Neuronal stem cell (in vitro differentiated cells): Measurements from ENCODE around the gene DOLK.

Experiments
- DNase-seq: peaks from one replicate; pipeline ENCODE4 v3.0.0-alpha.2; 2013; ENCODE audit warnings: low spot score
- H2AFZ ChIP-seq: one replicate; pipeline ENCODE4 v1.6.1; 2013; ENCODE audit warnings: mild to moderate bottlenecking, low read length, inconsistent platforms
- H2AK5ac ChIP-seq: 2 replicates; pipeline ENCODE4 v1.6.1; 2013; ENCODE audit warnings: low read depth, mild to moderate bottlenecking, inconsistent platforms, low read length, moderate library complexity, mixed read lengths
- H2BK120ac ChIP-seq: 2 replicates; pipeline ENCODE4 v1.6.1; 2013; ENCODE audit warnings: low read depth, mild to moderate bottlenecking, inconsistent platforms, low read length, moderate library complexity, mixed read lengths
- H2BK12ac ChIP-seq: one replicate; pipeline ENCODE4 v1.6.1; 2013; ENCODE audit warnings: low read length, inconsistent platforms
- H2BK15ac ChIP-seq: 2 replicates; pipeline ENCODE4 v1.6.1; 2013; ENCODE audit warnings: mild to moderate bottlenecking, low read length, inconsistent platforms, mixed read lengths
- H2BK5ac ChIP-seq: one replicate; pipeline ENCODE4 v1.6.1; 2013; ENCODE audit warnings: inconsistent platforms, mild to moderate bottlenecking, low read length, moderate library complexity
- H3K14ac ChIP-seq: one replicate; pipeline ENCODE4 v1.6.1; 2013; ENCODE audit warnings: low read length, inconsistent platforms
- H3K18ac ChIP-seq: 2 replicates; pipeline ENCODE4 v1.6.1; 2013; ENCODE audit warnings: low read length, inconsistent platforms
- H3K23ac ChIP-seq: 2 replicates; pipeline ENCODE4 v1.6.1; 2013; ENCODE audit warnings: low read depth, mild to moderate bottlenecking, mixed read lengths, low read length, inconsistent platforms; ENCODE audit not compliant: poor library complexity
- H3K27ac ChIP-seq: replicated peaks from 3 replicates; pipeline ENCODE4 v1.5.1; 2013; ENCODE audit warnings: low read length, inconsistent platforms
- H3K27me3 ChIP-seq, 3 experiments: 2 replicates each; pipeline ENCODE4 v1.6.1; 2013; ENCODE audit warnings: low read length in 3 of 3, mild to moderate bottlenecking in 2 of 3, inconsistent platforms in 1 of 3, low read depth in 1 of 3, mixed read lengths in 1 of 3, moderate library complexity in 1 of 3; ENCODE audit not compliant: control insufficient read depth in 3 of 3, insufficient read depth in 3 of 3
- H3K36me3 ChIP-seq, 2 donors: replicated peaks in 1 of 2; 2 replicates each; pipeline ENCODE4 v1.6.1; 2013; ENCODE audit warnings: low read length in 2 of 2; ENCODE audit not compliant: control insufficient read depth in 2 of 2, insufficient read depth in 2 of 2
- H3K4ac ChIP-seq: 2 replicates; pipeline ENCODE4 v1.6.1; 2013; ENCODE audit warnings: inconsistent platforms, mild to moderate bottlenecking, low read length, moderate library complexity
- H3K4me1 ChIP-seq, 2 donors: 1 replicate in 1 of 2; 2 replicates in 1 of 2; pipeline ENCODE4 v1.6.1; 2013; ENCODE audit warnings: low read length in 2 of 2, low read depth in 1 of 2; ENCODE audit not compliant: control insufficient read depth in 2 of 2, insufficient read depth in 1 of 2
- H3K4me2 ChIP-seq: one replicate; pipeline ENCODE4 v1.6.1; 2013; ENCODE audit warnings: mild to moderate bottlenecking, low read length, inconsistent platforms; ENCODE audit not compliant: insufficient read depth, poor library complexity, severe bottlenecking
- H3K4me3 ChIP-seq, 2 donors: 2 replicates each; pipeline ENCODE4 v1.5.1; 2013; ENCODE audit warnings: low read length in 2 of 2, mild to moderate bottlenecking in 2 of 2, inconsistent platforms in 1 of 2, moderate library complexity in 1 of 2
- H3K79me1 ChIP-seq: one replicate; pipeline ENCODE4 v1.6.1; 2013; ENCODE audit warnings: low read depth, mild to moderate bottlenecking, inconsistent platforms, low read length, moderate library complexity
- H3K9ac ChIP-seq: one replicate; pipeline ENCODE4 v1.6.1; 2013; ENCODE audit warnings: mild to moderate bottlenecking, low read depth, low read length, inconsistent platforms; ENCODE audit not compliant: poor library complexity
- H3K9me3 ChIP-seq, 2 donors: replicated peaks in 1 of 2; 2 replicates each; pipeline versions ENCODE3 to v1.6.1; 2013; ENCODE audit warnings: low read length in 2 of 2, mild to moderate bottlenecking in 2 of 2, inconsistent platforms in 1 of 2, low read depth in 1 of 2, mixed read lengths in 1 of 2, moderate library complexity in 1 of 2; ENCODE audit not compliant: control insufficient read depth in 2 of 2, insufficient read depth in 1 of 2
- H4K8ac ChIP-seq: one replicate; pipeline ENCODE4 v1.6.1; 2013; ENCODE audit warnings: low read depth, mild to moderate bottlenecking, inconsistent platforms, low read length, moderate library complexity
- H4K91ac ChIP-seq: one replicate; pipeline ENCODE4 v1.6.1; 2013; ENCODE audit warnings: low read length, low read depth, mild to moderate bottlenecking, inconsistent platforms; ENCODE audit not compliant: poor library complexity
- WGBS, 2 donors: extraction: QIAGEN DNeasy Blood & Tissue Kit; methylation state at CpG; one replicate each; pipeline ENCODE4 v1.1.7; 2013; ENCODE audit warnings: missing lambda C conversion rate in 2 of 2, mixed read lengths in 1 of 2; ENCODE audit not compliant: insufficient read length in 2 of 2, insufficient replicate concordance in 1 of 2; ENCODE audit errors: extremely low coverage in 2 of 2; 5-methylcytosine and 5-hydroxymethylcytosine counted together

The DOLK gene

DNA sequence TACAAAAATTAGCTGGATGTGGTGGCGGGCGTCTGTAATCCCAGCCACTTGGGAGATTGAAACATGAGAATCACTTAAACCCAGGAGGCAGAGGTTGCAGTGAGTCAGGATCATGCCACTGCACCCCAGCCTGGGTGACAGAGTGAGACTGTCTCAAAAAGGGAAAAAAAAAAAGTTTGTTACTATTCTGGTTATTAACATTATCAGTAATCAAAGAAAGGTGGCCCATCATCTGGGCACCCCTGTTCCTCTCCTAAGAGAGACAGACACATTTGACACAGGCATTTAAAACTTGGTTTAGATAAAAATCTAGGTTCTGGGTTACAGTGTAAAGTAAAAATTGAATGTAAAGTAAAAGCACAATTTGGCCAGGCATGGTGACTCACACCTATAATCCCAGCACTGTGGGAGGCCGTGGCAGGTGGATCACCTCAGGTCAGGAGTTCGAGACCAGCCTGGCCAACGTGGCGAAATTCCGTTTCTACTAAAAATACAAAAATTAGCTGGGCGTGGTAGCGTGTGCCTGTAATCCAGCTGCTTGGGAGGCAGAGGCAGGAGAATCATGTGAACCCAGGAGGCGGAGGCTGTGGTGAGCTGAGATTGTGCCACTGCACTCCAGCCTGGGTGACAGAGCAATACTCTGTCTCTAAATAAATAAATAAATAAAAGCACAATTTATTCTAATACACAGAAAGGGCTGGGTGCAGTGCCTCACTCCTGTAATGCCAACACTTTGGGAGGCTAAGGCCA, 43.4 kb downstream of the DOLK start:
- no peak overlapping the region for H3K4ac ChIP-seq
- no peak for DNase-seq
- H2BK12ac ChIP-seq, result no peak overlapping the region
- H2BK120ac ChIP-seq, result no peak overlapping the region
- H3K79me1 ChIP-seq, result peaks cover 5% of the 10 kb centered on the region
- no peak overlapping the region for H3K27ac ChIP-seq
- no peak overlapping the region for H4K91ac ChIP-seq
- no peaks in the 10 kb centered on the region for H3K27me3 ChIP-seq
- peaks cover 0 to 3% of the 10 kb centered on the region in 2 donors for H3K9me3 ChIP-seq
- no peak overlapping the region for H2BK15ac ChIP-seq
- H2AK5ac ChIP-seq, result no peak overlapping the region
- no peak overlapping the region for H3K23ac ChIP-seq
- H3K18ac ChIP-seq, result no peak overlapping the region
- no peak overlapping the region for H2AFZ ChIP-seq
- WGBS, 2 donors, result no CpG with 5 or more reads among the region's 10 CpGs
- H3K4me1 ChIP-seq, result no peaks in the 10 kb centered on the region
- no peak overlapping the region for H3K4me3 ChIP-seq
- no peak overlapping the region for H4K8ac ChIP-seq
- no peak overlapping the region for H2BK5ac ChIP-seq
- H3K4me2 ChIP-seq, result no peak overlapping the region
- H3K14ac ChIP-seq, result no peak overlapping the region
- peaks cover 20 to 44% of the 10 kb centered on the region in 2 donors for H3K36me3 ChIP-seq
- H3K9ac ChIP-seq, result no peak overlapping the region

DNA sequence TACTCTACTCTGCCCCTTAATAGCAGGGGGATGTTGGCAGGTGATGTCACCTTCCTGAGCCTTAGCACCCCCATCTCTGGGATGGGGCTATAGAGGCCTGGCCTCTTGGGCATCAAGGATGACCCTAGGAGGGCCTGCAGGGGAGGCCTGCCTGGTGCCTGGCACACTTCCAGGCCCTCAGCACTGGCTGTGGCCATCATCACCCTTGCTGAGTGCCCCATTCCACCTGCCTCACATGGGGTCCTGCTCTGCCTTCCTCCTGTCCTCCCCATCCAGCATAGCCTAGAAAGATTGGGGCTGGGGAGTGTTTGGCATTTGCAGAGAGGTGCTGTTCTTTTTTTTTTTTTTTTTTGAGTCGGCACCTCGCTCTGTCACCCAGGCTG, 44.3 kb downstream of the DOLK start:
- no peak overlapping the region for H2AK5ac ChIP-seq
- H3K79me1 ChIP-seq, result peaks cover 5% of the 10 kb centered on the region
- no peak overlapping the region for H2BK120ac ChIP-seq
- no CpG with 5 or more reads among the region's 2 CpGs for WGBS, 2 donors
- H3K18ac ChIP-seq, result no peak overlapping the region
- H2BK5ac ChIP-seq, result peak overlapping the region; percentile 24
- H3K36me3 ChIP-seq, result peaks cover 14 to 44% of the 10 kb centered on the region in 2 donors
- no peak overlapping the region for H3K14ac ChIP-seq
- H3K4ac ChIP-seq, result no peak overlapping the region
- H3K4me3 ChIP-seq, result no peak overlapping the region
- H3K23ac ChIP-seq, result no peak overlapping the region
- no peak overlapping the region for H3K4me2 ChIP-seq
- H3K27me3 ChIP-seq, result no peaks in the 10 kb centered on the region
- H3K4me1 ChIP-seq, result no peaks in the 10 kb centered on the region
- no peak overlapping the region for H3K27ac ChIP-seq
- H2BK12ac ChIP-seq, result no peak overlapping the region
- H3K9ac ChIP-seq, result no peak overlapping the region
- no peak overlapping the region for H2BK15ac ChIP-seq
- no peak for DNase-seq
- no peak overlapping the region for H2AFZ ChIP-seq
- H4K91ac ChIP-seq, result no peak overlapping the region
- H3K9me3 ChIP-seq, result no peaks in the 10 kb centered on the region
- H4K8ac ChIP-seq, result no peak overlapping the region

DNA sequence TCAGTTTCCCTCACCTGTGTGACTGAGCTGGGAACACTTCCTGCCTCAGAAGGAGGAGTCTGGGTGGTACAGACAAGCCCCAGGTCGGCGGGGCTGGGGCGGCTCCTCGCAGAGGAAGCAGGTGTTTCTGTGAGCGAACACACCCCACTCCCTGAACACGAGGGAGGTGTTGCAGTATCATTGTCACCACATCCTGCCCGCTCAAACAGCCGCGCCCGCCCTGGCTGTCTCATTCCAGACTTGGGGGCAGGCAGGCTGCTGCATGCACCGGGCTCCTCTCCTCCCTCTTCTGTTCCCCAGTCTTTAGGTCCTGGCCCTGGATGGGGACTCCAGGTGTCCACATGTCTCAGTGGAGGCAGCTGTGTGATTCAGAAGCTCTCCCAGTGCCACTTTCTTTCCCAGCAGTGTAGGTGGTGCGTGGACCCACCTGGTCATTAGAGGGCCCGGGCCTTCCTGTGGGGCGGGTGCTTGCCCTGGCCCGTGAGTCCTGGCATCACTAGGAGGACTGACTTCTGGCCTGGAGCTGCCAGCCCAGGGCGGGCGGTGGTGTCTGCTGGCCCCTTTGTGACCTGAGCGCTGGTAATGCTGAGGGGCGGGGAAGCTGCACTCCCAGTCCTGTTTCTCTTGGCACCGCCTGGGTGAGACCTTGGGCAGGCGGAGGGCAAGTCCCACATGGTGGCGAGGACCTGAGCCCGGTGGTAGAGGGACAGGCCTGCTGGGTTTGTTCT, 44.9 kb downstream of the DOLK start:
- H3K18ac ChIP-seq, result no peak overlapping the region
- no peak overlapping the region for H2AK5ac ChIP-seq
- H3K36me3 ChIP-seq, result peaks cover 9 to 44% of the 10 kb centered on the region in 2 donors
- DNase-seq, result no peak
- H2BK15ac ChIP-seq, result no peak overlapping the region
- no peak overlapping the region for H3K14ac ChIP-seq
- WGBS, 2 donors, result no CpG with 5 or more reads among the region's 23 CpGs
- no peaks in the 10 kb centered on the region for H3K4me1 ChIP-seq
- H3K9ac ChIP-seq, result no peak overlapping the region
- peak overlapping the region; percentile 24 for H2BK5ac ChIP-seq
- no peak overlapping the region for H3K27ac ChIP-seq
- H3K27me3 ChIP-seq, result no peaks in the 10 kb centered on the region
- no peak overlapping the region for H2BK12ac ChIP-seq
- H3K9me3 ChIP-seq, result no peaks in the 10 kb centered on the region
- no peak overlapping the region for H3K4ac ChIP-seq
- no peak overlapping the region for H2AFZ ChIP-seq
- H3K4me3 ChIP-seq, result no peak overlapping the region
- H4K8ac ChIP-seq, result no peak overlapping the region
- H4K91ac ChIP-seq, result no peak overlapping the region
- no peak overlapping the region for H3K23ac ChIP-seq
- H3K79me1 ChIP-seq, result peaks cover 2% of the 10 kb centered on the region
- H3K4me2 ChIP-seq, result no peak overlapping the region
- H2BK120ac ChIP-seq, result no peak overlapping the region

DNA sequence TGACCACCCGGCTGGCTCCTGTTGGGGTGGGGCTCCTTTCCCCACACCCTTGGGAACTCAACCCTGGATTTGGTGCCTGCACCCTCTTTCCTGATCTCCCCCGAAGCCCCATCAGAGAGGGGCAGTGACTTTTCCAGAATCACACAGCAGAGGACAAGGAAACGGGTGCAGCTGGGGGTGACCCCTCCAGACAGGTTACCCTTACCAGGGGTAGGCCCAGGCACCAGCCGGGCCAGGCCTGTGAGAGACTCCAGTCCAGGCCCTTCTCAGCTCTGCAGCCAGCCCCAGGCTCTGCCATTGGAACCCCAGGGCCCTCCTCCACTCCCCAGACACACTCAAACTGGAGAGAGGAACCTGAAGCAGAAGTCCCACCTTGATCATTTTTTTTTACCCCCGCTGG, 45.6 kb downstream of the DOLK start:
- H3K27ac ChIP-seq, result no peak overlapping the region

More for the DNA sequence above, 45.6 kb downstream of the DOLK start:
- H2BK15ac ChIP-seq, result no peak overlapping the region
- H2BK12ac ChIP-seq, result no peak overlapping the region
- no peak overlapping the region for H3K14ac ChIP-seq
- no peak overlapping the region for H2BK120ac ChIP-seq
- no peak for DNase-seq
- no peak overlapping the region for H4K91ac ChIP-seq
- no peak overlapping the region for H3K18ac ChIP-seq
- H3K4ac ChIP-seq, result no peak overlapping the region
- no peak overlapping the region for H3K23ac ChIP-seq
- H2BK5ac ChIP-seq, result peak overlapping the region; percentile 24
- H2AK5ac ChIP-seq, result no peak overlapping the region
- H3K27me3 ChIP-seq, result no peaks in the 10 kb centered on the region
- no CpG with 5 or more reads among the region's 5 CpGs for WGBS, 2 donors
- no peak overlapping the region for H3K9ac ChIP-seq
- H3K4me3 ChIP-seq, result no peak overlapping the region
- no peak overlapping the region for H2AFZ ChIP-seq
- peaks cover 4 to 44% of the 10 kb centered on the region in 2 donors for H3K36me3 ChIP-seq
- H3K4me1 ChIP-seq, result no peaks in the 10 kb centered on the region
- H4K8ac ChIP-seq, result no peak overlapping the region
- no peaks in the 10 kb centered on the region for H3K9me3 ChIP-seq
- peaks cover 2% of the 10 kb centered on the region for H3K79me1 ChIP-seq
- H3K4me2 ChIP-seq, result no peak overlapping the region
